NCI-H2171 (cell line): Measurements from ENCODE around the gene EYS.

ENCODE experiments used
- DNase-seq: peaks from one replicate; lab custom pipeline; 2025; lab: John Stamatoyannopoulos, UW

Gene EYS

DNA sequence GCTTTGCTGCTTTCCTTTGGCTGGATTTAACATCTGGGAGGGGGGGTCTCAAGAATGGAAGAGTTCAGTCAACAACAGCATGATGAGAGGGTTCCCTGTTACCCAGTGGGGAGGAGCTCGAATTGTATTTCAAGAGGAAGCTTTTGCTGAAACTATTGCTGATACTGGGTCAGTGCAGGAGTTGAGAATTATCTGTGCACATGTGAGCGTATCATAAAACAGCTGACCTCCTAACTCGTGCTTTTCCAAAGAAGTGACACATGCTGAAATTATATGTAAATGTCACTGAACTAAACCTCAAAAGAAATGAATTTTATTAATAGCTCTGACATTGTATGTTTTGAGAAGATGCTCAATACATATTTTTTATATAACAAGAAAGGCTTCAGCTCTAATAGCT is 1975.1 kb downstream of the EYS start:
- no peak for DNase-seq

DNA sequence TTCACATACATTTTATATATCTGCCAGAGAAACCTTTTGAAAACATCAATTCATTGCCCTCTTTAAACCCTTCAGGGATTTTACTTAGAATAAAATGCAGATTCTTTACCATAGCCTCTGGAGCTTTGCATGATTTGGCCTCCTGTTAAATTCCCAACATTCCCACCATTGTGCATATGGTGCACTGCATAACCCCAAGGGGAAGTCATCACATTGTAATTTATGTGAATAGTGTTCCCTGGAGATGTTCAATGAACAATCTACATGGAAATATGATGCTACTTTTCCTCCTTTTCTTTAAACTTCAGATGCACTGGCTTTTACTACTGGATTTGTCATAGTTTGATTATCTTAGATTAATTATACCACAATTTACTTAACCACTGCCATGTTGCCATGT is 1976.7 kb downstream of the EYS start:
- no peak for DNase-seq

DNA sequence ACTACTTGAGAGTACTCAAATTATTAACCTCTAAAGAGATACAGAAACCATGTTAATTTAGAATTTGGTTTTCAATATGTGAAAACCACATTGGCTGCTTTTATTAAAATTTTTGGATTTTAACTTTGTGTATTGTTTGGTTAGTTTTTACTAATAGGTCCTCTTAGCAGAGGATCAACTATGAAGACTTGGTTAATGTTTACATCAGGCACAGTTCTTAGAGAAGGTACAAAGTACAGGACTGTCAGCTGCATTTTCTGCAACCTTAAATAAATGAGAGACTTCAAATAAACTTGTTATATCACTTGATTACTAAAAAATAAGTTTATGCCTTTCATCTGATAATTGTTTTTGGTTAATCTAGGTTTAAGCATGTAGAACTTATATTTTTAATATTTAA is 1982.3 kb downstream of the EYS start:
- DNase-seq, result no peak

DNA sequence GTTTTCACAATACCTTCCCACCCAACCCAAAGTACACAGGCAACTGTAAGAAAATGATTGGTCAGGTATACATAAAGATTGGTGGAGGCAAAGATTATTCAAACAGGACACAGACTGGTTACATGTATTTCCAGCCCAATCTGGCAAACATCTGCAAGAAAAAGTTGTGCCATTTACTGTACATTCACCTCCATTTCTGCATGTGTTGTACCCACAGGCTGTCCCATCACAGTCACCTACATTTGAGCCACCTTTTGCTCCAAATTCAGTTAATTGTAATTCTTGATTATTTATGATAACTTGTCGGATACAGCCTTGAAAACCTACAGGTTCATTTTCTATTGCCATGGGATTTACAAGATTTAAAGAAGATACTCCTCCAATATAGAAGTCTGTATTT is 1985.8 kb downstream of the EYS start:
- no peak for DNase-seq

GRCh38 chr6:63716169-63716568 is 1990.9 kb downstream of the EYS start:
- DNase-seq, result no peak

GRCh38 chr6:63714091-63714490 is 1992.9 kb downstream of the EYS start:
- no peak for DNase-seq

GRCh38 chr6:63713332-63713731 is 1993.7 kb downstream of the EYS start:
- no peak for DNase-seq

DNA sequence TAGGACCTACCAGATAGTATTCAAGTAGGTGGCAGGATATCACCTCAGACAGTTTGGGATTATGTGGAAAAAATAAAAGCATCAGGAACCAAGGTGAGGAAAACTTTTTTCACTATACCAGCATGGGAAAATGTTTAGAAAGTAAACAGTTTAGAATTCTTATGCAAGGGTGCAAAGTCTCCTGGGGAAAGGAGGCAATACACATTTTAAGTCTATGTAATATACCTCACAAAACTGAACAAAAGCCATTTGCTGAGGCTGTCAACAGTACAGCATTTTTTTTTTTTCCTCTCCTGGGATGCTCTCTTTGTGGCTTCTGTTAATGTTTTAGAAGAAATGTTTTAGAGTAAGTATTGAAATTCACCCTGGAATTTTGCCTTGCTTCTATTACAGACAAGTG is 1997.9 kb downstream of the EYS start:
- no peak for DNase-seq

GRCh38 chr6:63708631-63709030 is 1998.4 kb downstream of the EYS start:
- no peak for DNase-seq

GRCh38 chr6:63706630-63707029 is 2000.4 kb downstream of the EYS start:
- DNase-seq, result no peak

GRCh38 chr6:63705707-63706106 is 2001.3 kb downstream of the EYS start:
- no peak for DNase-seq

- DNase-seq, result no peak
Observed at GRCh38 chr6:63690221-63690620, 2016.8 kb downstream of the EYS start.

- DNase-seq, result no peak
Observed at GRCh38 chr6:63689421-63689820, 2017.6 kb downstream of the EYS start.

GRCh38 chr6:63685446-63686379 is 2021.3 kb downstream of the EYS start:
- DNase-seq, result no peak

DNA sequence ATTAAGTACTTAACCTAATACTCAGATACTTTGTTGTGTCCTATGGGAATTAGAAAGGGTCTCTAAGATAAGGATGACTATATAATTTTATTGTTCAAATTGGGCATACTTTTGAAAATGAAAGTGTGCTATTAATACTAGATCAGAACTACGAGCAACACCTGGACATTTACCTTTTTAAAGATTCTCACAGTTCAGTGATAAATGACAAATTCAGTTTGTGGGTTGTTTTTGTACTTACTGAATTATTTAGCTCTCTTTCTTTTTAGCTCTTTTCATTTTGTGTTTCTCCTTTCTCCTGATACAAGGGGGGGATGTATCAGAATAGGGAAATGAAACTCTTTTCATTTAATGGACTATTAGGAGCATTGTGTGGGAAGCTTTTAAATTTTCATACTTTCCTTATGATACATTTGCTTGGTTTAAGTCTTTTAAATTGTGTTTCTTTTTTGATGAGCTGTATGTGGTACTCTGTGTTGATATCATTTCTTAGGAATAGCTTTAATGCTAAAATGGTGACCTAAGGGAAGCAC is 2023.9 kb downstream of the EYS start:
- DNase-seq, result no peak

DNA sequence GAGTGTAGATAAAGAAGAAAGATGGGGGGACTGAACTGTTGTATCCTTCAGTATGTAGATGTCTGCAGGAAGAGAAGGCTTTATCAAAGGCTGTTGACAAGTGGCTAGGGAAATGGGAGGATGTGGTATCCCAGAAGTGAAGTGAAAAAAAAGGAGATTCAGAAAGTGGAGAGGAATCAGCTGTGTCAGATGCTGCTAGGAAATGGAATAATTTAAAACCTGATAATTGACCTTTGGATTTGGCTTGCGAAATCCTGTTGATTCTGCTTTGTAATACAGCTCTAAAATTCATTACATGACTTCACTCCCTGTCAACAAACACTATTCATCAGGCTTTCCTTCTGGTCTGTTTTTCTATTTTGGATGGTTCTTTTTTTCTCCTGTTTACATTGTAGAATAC is 2029.7 kb downstream of the EYS start:
- DNase-seq, result no peak

DNA sequence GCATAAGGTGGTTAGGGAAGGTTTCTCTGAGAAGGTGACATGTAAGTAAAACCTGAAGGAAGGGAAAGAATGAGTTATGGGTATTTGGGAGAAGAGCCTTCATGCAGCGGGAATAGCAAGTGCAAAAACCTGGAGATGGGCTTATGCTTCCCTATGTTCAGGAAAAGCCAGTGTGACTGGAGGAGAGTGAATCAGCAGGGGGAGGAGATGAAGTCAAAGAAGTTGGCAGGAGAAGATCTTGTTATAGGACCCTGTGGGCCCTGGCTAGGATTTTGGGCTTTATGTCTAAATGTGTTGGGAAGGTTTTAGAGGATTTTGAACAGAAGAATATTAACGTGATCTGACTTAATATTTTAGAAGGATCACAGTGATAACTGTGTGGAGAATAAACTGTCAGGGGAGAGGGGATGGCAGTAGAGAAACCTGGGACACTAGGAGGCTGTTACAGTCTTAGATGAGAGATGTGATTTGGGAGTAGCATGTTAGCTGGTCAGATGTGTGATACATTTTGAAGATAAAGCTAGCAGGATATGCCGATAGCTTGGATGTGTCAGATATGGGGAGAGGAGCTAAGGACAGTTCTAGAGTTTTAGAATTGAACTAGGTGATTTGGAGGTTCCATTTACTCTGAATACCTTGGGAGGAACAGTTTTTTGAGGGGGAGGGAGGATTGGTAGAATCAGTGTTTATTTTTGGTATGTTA is 2030.5 kb downstream of the EYS start:
- DNase-seq, result no peak

DNA sequence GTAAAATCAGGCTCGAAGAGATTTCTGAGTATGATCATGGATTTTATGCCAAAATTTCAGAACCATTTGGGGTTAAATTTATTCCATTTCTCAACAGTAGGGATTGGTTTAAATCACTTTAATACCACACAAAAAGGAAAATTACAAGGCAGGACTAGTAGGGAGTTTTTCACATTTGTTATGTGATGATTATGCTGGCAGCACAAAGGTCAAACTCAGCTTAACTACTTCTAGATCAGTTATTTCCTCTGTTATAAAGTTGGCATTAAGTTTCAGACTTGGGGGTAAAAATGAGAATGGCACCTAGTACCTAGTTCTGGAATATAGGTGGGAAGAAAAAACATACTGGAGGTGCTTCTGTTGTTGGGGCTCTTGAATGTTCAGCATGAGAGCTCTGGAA is 2031.9 kb downstream of the EYS start:
- DNase-seq, result no peak

DNA sequence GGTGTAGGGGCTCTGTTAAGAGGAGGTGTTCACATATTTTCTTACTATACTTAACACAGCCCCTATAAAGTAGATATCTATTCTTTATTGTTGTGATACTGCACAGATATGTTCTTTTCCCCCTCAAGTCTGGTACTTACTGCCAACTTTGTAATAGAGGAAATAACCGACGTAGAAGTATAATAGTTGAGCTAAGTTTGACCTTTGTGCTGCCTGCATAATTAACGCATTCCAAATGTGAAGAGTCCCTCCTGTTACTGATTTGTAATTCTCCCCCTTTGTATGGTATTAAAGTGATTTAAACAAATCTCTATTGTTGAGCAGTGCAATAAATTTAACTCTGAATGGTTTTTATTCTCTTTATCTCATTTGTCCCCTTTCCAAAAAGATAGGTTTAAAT is 2032.4 kb downstream of the EYS start:
- no peak for DNase-seq

DNA sequence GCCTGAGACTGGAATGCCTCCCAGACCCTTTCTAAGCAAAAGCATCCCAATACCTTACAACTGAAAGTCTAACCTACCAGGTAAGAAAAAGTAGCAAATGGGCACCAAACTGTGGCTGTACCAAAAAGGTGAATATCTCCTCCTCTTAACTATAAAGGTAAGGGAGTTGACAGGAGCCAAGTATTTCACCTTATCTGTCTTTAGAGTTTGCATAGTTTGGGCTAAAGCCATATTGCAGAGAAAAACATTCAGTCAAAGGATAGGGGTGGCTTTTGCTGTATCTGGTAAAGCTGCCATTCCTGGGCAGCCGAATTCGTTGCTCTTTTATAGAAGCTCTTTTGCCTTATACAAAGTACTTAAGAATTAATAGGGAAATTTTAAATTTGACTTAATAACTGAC is 2033.3 kb downstream of the EYS start:
- no peak for DNase-seq

GRCh38 chr6:63672582-63673129 is 2034.4 kb downstream of the EYS start:
- DNase-seq, result no peak

GRCh38 chr6:63671098-63671754 is 2035.8 kb downstream of the EYS start:
- no peak for DNase-seq
